GM18870 (cell line): ENCODE results near the gene NSMCE4A.
A peak's percentile ranks its signal among the peaks of the same experiment; 100 is the strongest.
"Not testable (repeated sequence)": the region's sequence is repeated elsewhere in the genome, so short reads cannot be mapped to it uniquely, and the experiment has no call there.

ENCODE experiments used
- ATAC-seq: cut with Tn5 transposase; IDR thresholded peaks from one replicate; pipeline ENCODE4 v1.9.1; 2021; ENCODE audit warnings: moderate library complexity; ENCODE audit not compliant: unreplicated experiment

The NSMCE4A gene, protein sequence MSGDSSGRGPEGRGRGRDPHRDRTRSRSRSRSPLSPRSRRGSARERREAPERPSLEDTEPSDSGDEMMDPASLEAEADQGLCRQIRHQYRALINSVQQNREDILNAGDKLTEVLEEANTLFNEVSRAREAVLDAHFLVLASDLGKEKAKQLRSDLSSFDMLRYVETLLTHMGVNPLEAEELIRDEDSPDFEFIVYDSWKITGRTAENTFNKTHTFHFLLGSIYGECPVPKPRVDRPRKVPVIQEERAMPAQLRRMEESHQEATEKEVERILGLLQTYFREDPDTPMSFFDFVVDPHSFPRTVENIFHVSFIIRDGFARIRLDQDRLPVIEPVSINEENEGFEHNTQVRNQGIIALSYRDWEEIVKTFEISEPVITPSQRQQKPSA

GRCh38 chr10:121974535-121975294 lies at the start of gene NSMCE4A:
TSS of gene NSMCE4A (minus strand) at chr10:121975217. CDS start at chr10:121975165, 52 bp downstream.
- ATAC-seq, result peak; percentile 70

DNA sequence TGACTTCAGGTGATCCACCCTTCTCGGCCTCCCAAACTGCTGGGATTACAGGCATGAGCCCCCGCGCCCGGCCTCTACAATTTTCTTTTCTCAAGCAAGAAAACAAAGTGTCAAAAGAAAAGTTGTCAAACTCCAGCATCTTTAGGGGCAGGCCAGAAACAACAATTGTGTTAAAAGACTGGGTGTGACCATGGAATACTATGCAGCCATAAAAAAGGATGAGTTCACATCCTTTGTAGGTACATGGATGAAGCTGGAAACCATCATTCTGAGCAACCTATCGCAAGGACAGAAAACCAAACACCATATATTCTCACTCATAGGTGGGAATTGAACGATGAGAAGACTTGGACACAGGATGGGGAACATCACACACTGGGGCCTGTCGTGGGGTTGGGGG lies 48.2 kb upstream of the NSMCE4A start:
- ATAC-seq, result not testable (repeated sequence)

- no peak for ATAC-seq
Observed at GRCh38 chr10:122022276-122022675, 47.3 kb upstream of the NSMCE4A start.

DNA sequence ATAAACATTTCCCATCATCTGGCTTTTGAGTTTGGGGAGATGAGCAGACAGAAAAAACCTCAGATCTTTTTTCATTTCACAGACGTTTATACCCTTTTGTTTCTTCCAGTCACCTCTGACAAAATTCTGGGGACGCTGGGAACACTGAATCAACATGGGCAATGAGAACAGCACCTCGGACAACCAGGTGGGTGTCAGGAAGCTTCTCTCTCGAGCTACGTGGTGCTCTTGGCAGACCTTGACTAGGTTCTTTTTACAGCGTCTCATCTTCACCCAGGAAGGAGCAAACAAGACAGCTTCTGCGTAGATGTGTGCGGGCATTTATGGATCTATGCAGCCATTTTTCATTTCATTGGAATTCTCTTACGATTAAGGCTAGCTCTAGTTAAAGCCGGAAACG lies 46.8 kb upstream of the NSMCE4A start:
- ATAC-seq, result no peak

DNA sequence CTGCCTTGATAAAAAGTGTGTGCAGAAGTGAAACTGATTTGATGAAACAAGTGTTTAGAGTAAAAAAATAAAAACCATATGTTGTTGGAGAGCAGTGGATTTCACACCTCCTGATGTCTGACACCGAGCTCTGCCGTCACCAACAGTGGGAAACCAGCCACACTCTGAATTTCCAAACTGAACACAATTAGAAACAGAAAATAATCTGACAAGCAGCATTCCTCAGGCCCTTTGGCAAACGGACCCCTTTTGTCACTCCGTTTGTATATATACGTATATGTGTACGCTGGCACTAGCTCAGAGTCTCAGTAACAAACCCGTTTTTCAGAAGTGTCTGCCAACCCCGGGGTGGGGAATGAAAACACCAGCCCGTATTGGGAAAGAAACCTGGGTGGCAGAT lies 46.4 kb upstream of the NSMCE4A start:
- ATAC-seq, result no peak

DNA sequence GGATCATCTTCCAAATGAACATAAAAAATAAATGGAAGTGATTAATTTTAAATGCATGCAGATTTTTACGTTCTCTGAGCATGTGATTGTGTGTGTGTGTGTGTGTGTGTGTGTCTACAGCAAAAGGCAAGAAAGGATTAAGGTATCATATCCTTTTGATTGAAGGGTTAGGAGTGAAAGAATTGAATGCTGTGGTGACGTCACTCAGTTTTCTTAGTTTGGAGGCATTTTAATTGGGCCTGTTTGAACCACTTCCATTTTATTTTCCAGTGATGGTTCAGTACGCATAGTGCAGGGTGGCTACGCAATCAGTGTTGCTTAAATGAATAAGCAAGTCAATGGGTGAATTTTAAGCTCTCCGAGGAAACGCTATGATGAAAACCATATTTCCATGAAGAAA lies 45.2 kb upstream of the NSMCE4A start:
- no peak for ATAC-seq

DNA sequence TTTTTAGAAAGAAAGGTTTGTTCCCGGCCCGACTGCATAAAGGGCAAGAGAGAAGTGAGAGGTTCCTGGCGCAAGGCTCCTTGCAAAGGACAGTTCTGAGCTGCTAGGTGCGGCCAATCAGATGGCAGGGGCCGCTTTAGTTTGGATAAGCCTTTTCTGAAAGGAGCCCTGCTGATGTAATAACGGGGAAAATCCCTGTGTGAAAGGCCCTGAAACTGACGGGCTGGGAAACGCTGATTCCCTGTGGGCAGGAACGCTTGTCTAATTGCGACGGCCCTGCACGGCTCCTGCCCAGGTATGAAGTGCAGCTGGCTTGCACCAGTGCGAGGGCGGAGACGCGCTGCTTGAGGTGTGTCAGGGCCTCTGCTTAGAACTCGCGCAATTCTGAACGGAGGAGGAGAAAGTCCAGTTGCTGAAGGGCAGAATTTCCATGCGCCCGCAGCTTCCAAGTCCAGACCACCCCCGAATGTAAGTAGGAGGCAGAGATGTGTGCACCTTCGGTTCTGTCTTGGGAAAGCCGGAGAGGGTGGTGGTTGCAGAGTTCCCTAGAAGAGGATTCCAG lies 44.5 kb upstream of the NSMCE4A start:
- ATAC-seq, result no peak

DNA sequence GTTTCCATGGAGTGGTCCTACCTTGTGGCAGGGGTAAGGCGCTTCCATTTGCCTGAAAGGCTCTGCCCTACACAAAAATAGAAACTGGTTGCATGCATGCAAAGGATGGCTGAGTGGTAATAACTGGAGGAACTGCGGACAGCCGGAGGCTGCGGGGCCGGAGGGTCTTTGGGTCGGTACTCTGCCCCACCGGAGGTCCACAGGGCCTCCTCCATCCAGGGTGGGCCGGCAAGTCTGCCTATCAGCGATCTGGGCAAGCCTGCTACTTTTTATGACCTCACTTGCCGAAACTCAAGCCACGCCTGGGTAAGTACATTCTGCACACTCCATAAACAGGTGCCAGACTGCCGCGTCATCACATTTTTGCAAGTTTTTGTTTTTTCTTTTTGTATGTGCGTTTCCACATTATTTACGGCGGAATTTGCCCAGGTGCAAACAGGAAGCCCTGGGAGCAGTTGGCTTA lies 44.0 kb upstream of the NSMCE4A start:
- no peak for ATAC-seq

- no peak for ATAC-seq
Observed at GRCh38 chr10:122018491-122018890, 43.5 kb upstream of the NSMCE4A start.

DNA sequence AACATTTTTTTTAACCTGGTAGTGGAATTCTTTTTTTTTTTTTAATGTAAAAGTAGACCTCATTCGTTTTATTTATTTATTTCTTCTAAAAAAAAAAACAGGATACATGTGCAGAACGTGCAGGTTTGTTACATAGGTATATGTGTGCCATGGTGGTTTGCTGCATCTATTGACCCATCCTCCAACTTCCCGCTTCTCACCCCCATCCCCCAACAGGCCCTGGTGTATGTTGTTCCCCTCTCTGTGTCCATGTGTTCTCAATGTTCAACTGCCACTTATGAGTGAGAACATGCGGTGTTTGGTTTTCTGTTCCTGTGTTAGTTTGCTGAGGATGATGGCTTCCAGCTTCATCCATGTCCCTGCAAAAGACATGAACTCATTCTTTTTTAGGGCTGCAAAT lies 42.9 kb upstream of the NSMCE4A start:
- ATAC-seq, result not testable (repeated sequence)

GRCh38 chr10:122014652-122015248 lies 39.7 kb upstream of the NSMCE4A start:
- ATAC-seq, result no peak

DNA sequence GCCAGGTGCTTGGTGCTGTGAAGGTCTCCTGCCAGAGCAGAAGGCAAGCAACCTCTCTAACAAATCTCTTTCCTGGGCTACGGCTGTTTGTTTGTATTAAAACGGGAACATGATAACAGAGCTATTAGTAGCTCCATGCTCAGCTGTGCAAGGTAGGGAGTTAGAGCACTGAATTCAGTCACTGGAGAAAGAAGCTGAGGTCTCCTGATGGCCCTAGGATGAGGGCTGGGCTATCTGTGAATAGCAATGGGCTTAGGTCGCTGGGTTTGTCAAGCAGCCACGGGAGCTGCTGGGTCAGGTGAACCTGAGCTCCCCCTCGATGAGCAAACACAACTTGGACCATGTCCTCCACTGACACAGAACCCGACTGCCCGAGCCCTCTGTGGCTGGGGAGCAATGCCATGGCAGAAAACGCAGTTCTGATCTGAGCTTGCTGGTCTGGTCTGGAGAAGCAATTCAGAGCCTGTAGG lies 38.3 kb upstream of the NSMCE4A start:
- no peak for ATAC-seq

DNA sequence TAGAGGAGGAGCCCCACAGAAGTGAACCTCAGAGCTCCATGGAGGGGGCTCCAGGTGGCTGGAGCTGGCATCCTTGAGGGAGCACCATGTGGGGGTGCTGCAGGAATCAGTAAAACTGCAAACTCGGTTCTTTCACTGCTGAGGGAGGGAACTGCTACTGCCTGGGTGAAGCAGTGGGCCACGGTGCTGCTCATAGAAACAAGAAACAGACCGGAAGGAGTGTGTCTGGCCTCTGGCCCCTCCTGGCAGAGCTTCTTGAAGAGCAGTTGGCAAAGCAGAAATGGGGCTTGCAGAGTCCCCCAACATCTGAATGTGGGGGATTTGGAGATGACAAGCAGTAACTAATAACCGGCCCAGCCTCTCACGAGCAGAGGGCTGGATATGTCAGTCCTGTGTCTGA lies 37.7 kb upstream of the NSMCE4A start:
- no peak for ATAC-seq

GRCh38 chr10:122010405-122011050 lies 35.5 kb upstream of the NSMCE4A start:
- no peak for ATAC-seq

DNA sequence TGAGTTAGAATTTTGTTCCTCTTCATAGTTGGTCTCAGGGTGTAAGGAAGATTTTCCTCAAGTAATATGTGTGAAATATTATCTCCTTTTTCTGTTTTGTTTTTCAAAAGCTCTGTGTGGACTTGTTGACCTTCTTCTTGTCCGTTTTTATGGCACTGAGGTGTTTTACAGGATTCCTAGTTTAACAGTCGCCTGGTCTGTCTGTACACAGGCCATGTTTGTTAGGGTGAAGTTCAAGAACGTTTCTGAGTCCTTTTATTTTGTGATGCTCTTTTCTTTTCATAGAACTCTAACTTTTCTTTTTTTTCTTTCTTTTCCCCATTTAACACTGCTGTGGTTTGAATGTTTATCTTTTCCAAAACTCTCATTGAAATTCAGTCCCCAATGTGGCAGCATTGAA lies 32.4 kb upstream of the NSMCE4A start:
- ATAC-seq, result no peak

GRCh38 chr10:122001698-122002097 lies 26.7 kb upstream of the NSMCE4A start:
- no peak for ATAC-seq

DNA sequence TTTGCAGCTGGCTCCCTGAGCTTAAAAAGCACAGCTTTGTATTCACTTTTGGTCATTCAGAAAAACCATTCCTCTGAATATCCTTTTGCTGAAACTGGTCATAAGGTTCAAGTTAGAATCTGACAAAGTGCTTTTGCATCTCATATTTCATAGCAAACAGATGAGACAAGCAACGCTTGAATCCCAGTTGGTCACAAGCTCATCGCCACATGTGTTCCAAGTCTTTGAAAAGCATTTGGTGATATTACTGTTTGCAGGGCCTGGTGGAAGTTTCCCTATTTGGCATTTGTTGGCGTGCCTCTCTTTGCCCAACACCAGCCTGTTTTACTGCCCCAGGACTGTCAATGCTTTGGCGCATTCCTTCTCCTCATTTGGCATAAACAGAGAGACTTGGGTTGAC lies 24.3 kb upstream of the NSMCE4A start:
- no peak for ATAC-seq

- no peak for ATAC-seq
Observed at GRCh38 chr10:121998462-121998861, 23.4 kb upstream of the NSMCE4A start.

DNA sequence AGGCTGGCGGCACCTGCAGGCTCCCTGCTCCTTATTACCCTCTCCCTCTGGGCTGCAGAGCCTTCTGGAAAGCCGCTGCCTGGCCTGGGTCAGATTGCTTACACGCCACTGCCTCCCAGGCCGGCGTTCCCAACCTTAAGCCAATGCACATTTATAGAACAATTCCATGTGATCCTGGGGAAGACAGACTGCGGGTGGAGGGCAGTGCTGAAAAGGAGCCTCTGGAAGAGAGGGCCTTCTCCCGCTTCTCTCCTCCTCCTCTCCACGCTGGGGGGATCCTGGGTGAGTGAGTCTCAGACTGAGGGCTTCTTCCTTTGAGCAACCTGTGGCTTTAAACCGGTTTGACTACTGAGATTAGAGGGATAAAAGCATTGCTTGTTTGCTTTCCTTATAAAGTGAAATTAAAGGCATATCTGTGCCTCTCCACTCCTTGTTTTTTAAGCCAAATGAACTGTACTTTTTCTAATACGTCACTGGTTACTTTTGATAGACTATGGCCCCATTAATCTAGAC lies 19.5 kb upstream of the NSMCE4A start:
- ATAC-seq, result no peak

DNA sequence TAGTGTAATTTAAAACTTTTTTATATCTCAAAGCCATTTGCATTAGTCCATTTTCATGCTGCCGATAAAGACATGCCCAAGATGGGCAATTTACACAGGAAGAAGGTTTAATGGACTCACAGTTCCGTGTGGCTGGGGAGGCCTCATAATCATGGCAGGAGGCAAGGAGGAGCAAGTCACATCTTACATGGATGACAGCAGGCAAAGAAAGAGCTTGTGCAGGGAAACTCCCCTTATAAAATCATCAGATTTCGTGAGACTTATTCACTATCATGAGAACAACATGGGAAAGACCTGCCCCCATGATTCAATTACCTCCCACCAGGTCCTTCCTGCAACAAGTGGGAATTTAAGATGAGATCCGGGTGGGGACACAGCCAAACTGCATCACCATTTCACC lies 16.7 kb upstream of the NSMCE4A start:
- not testable (repeated sequence) for ATAC-seq
